Smooth muscle cell (in vitro differentiated cells): ENCODE measurements around the gene MAD1L1. TPM values are rescaled to one million over a fixed set of nuclear protein-coding genes. Genes with fewer than 3 reads are reported as not detected.

Experiments used
- DNase-seq: peaks from one replicate; lab custom pipeline; 2025; ENCODE audit not compliant: unreplicated experiment; lab: John Stamatoyannopoulos, UW
- H2AFZ ChIP-seq: fragments of 200-600 bp; sonication (generic); 2 replicates; pipeline ENCODE4 v1.6.0; 2016; ENCODE audit warnings: antibody characterized with exemption, low read depth, mild to moderate bottlenecking
- H3F3A ChIP-seq: fragments of 200-600 bp; sonication (generic); 2 replicates; pipeline ENCODE4 v1.6.0; 2017; ENCODE audit warnings: antibody characterized with exemption, low read depth
- H3K27ac ChIP-seq: fragments of 200-600 bp; sonication (generic); 2 replicates; pipeline ENCODE4 v1.5.1; 2016; ENCODE audit warnings: low read depth, mild to moderate bottlenecking
- H3K27me3 ChIP-seq: fragments of 200-600 bp; sonication (generic); 2 replicates; pipeline ENCODE4 v1.6.1; 2016; ENCODE audit warnings: low read depth, mild to moderate bottlenecking
- H3K36me3 ChIP-seq: fragments of 200-600 bp; sonication (generic); 2 replicates; pipeline ENCODE4 v1.5.1; 2016; ENCODE audit warnings: low read depth
- H3K4me1 ChIP-seq: fragments of 200-600 bp; sonication (generic); 2 replicates; pipeline ENCODE4 v1.5.1; 2016; ENCODE audit warnings: low read depth
- H3K4me2 ChIP-seq: fragments of 200-600 bp; sonication (generic); 2 replicates; pipeline ENCODE4 v1.6.0; 2016; ENCODE audit warnings: mild to moderate bottlenecking
- H3K4me3 ChIP-seq: fragments of 200-600 bp; sonication (generic); 2 replicates; pipeline ENCODE4 v1.5.1; 2016; ENCODE audit warnings: mild to moderate bottlenecking
- H3K79me2 ChIP-seq: fragments of 200-600 bp; sonication (generic); 2 replicates; pipeline ENCODE4 v1.6.0; 2016; ENCODE audit warnings: low read depth, mild to moderate bottlenecking
- H3K9ac ChIP-seq: fragments of 200-600 bp; sonication (generic); 2 replicates; pipeline ENCODE4 v1.6.0; 2016; ENCODE audit warnings: low read depth
- H3K9me3 ChIP-seq: fragments of 200-600 bp; sonication (generic); replicated peaks from 2 replicates; pipeline ENCODE4 v1.5.1; 2016; ENCODE audit warnings: low read depth
- H4K20me1 ChIP-seq: fragments of 200-600 bp; sonication (generic); 2 replicates; pipeline ENCODE4 v1.6.0; 2016; ENCODE audit warnings: low read depth
- WGBS: methylation state at CpG from one replicate; pipeline ENCODE4 v1.1.7; 2016; ENCODE audit warnings: low lambda C conversion rate; 5-methylcytosine and 5-hydroxymethylcytosine counted together
- polyA plus RNA-seq: library from polyadenylated mRNA; unstranded; fragments of >200 nt; fragmentation: Nextera tagmentation; extraction: Ambion mirVana; gene quantifications from 2 replicates; pipeline ENCODE4 v1.2.1, GENCODE V29; 2016
- total RNA-seq: library from RNA; depleted of rRNA; stranded (reverse); fragments of >200 nt; gene quantifications from 2 replicates; pipeline ENCODE4 v1.2.3, GENCODE V29; 2014
- TF ChIP-seq, protein P1 (sequence below): fragments of 200-600 bp; sonication (generic); IDR thresholded peaks from 2 replicates; pipeline ENCODE4 v1.5.1; 2017; ENCODE audit warnings: borderline replicate concordance, mild to moderate bottlenecking, antibody characterized with exemption; ENCODE audit not compliant: insufficient read depth, poor library complexity, severe bottlenecking

The MAD1L1 gene
- total and polyA plus RNA-seq, 2 experiments from 2014 or later = 33.4 to 60.7 TPM

DNA sequence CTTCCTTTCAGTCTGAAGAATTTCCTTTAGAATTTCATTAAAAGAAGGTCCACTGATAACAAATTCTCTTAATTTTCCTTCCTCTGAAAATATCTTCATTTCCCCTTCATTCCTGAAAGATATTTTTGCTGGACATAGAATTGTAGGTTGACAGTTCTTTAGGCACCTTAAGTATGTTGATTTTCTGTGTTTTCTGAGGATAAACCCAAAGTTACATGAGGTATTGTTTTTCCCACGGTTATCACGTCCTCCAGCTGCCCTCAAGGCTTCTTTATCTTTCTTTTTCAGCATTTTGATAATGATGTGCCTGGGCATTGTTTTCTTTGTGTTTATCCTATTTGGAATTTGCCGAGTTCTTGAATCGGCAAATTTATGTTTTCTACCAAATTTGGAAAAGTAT, 457.4 kb downstream of the MAD1L1 start:
- DNase-seq = no peak
- H3K36me3 ChIP-seq = no peaks in the 10 kb centered on the region
- H3K27me3 ChIP-seq = no peaks in the 10 kb centered on the region
- no peaks in the 10 kb centered on the region for H3F3A ChIP-seq
- no peak overlapping the region for H3K9ac ChIP-seq
- no peak overlapping the region for H3K27ac ChIP-seq
- 85% methylated on average over 4 of the region's 4 CpGs for WGBS
- H3K9me3 ChIP-seq = no peaks in the 10 kb centered on the region
- H3K4me1 ChIP-seq = no peaks in the 10 kb centered on the region
- H4K20me1 ChIP-seq = no peaks in the 10 kb centered on the region
- TF ChIP-seq, protein P1, sequence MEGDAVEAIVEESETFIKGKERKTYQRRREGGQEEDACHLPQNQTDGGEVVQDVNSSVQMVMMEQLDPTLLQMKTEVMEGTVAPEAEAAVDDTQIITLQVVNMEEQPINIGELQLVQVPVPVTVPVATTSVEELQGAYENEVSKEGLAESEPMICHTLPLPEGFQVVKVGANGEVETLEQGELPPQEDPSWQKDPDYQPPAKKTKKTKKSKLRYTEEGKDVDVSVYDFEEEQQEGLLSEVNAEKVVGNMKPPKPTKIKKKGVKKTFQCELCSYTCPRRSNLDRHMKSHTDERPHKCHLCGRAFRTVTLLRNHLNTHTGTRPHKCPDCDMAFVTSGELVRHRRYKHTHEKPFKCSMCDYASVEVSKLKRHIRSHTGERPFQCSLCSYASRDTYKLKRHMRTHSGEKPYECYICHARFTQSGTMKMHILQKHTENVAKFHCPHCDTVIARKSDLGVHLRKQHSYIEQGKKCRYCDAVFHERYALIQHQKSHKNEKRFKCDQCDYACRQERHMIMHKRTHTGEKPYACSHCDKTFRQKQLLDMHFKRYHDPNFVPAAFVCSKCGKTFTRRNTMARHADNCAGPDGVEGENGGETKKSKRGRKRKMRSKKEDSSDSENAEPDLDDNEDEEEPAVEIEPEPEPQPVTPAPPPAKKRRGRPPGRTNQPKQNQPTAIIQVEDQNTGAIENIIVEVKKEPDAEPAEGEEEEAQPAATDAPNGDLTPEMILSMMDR = no peak
- H3K79me2 ChIP-seq = no peaks in the 10 kb centered on the region
- H2AFZ ChIP-seq = no peak overlapping the region
- H3K4me3 ChIP-seq = no peak overlapping the region
- H3K4me2 ChIP-seq = no peak overlapping the region

DNA sequence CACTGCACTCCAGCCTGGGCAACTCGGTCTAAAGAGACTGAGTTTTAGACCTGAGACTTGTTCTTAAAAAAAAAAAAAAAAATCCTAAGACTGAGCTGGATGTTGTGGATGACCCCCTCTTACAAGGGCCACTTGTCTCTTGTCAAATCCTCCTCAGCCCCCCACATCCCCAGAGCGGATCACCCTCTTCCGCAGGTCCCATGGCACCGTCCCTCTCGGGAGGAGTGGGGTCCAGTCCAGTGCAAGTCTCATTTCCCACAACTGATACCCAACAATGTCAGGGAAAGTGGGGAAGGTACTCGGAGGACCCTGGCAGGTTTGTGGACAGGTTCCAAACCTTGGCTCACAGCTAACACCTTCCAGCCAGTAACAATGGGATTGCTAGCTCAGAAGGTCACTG, 462.4 kb downstream of the MAD1L1 start:
- Histone ChIP-seq H3F3A (no peaks in the 10 kb centered on the region), H3K27ac (no peak overlapping the region), H3K27me3 (no peaks in the 10 kb centered on the region), H3K4me3 (no peak overlapping the region), H3K79me2 (no peaks in the 10 kb centered on the region), H3K36me3 (no peaks in the 10 kb centered on the region), H3K4me2 (no peak overlapping the region), H3K9me3 (no peaks in the 10 kb centered on the region), H3K9ac (no peak overlapping the region), H4K20me1 (no peaks in the 10 kb centered on the region), H2AFZ (no peak overlapping the region), H3K4me1 (no peaks in the 10 kb centered on the region)
- TF ChIP-seq, protein P1 = no peak
- no peak for DNase-seq
- 93% methylated on average over 6 of the region's 6 CpGs for WGBS

DNA sequence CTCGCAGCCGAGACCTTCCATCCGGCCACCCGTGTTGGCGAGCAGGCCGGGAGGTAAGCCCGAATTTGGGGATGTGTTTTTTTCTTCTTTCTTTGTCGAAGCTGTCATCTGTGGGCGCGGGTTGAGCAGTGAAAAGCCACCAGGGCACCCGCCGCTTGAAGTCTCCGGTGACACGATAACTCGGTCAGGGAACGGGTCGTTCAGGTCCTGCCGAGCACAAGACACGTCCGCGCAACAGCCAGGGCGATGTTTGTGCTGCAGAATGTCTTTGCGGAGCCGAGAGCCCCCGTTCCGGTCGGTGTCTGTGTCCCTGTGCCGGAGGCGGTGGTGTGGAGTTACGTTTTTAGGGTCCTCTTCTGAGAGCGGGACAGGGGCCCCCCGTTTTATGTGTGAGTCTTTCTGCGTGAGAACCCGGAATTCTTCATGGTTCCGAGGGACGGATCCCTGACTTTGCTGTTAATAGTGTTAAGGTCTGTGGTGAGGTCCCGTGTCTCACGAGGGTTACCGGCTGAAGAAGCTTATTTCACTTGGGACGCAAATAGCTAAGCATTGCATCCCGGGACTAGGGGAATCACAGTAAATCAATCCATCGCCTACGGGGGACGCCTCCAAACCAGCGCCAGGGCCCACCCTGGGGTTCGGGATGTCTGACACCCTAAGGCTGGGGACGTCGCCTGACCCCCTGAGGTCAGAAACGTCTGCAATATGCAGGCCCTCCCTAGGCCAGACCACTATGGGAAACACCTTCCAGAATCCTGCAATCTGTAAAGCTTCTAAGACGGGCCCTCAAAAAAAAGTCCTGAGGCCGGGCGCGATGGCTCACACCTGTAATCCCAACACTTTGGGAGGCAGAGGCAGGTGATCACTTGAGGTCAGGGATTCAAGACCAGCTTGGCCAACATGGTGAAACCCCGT, 463.2 kb downstream of the MAD1L1 start:
- no peaks in the 10 kb centered on the region for H3F3A ChIP-seq
- H3K36me3 ChIP-seq = no peaks in the 10 kb centered on the region
- no peak overlapping the region for H3K9ac ChIP-seq
- TF ChIP-seq, protein P1 = no peak
- 95% methylated on average over 54 of the region's 54 CpGs for WGBS
- no peak for DNase-seq
- H3K4me2 ChIP-seq = no peak overlapping the region
- no peaks in the 10 kb centered on the region for H3K4me1 ChIP-seq
- no peaks in the 10 kb centered on the region for H3K9me3 ChIP-seq
- H4K20me1 ChIP-seq = no peaks in the 10 kb centered on the region
- no peak overlapping the region for H2AFZ ChIP-seq
- no peaks in the 10 kb centered on the region for H3K27me3 ChIP-seq
- H3K27ac ChIP-seq = no peak overlapping the region
- H3K4me3 ChIP-seq = no peak overlapping the region
- no peaks in the 10 kb centered on the region for H3K79me2 ChIP-seq

DNA sequence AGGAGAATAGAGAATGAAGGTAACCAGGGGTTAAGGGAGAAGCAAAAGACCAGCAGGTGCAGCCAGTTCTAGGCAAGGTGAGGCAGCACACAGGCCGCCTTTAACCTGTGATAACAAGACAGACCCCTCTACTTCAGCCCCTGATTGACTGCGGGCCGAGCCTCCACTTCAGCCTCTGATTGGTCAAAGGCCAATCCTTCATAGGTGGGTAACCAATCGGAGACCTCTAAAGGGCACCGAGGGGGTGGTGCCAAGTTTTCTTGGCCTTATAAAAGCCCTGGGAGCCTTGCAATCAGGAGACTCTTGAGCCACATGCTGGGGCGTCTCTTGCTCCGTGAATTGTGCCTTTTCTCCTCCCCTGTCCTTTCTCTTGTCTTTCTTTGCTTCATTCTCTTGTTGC, 463.9 kb downstream of the MAD1L1 start:
- DNase-seq = no peak
- H3K79me2 ChIP-seq = no peaks in the 10 kb centered on the region
- no peaks in the 10 kb centered on the region for H3F3A ChIP-seq
- no peaks in the 10 kb centered on the region for H3K9me3 ChIP-seq
- no peaks in the 10 kb centered on the region for H4K20me1 ChIP-seq
- 89% methylated on average over 7 of the region's 7 CpGs for WGBS
- H3K4me1 ChIP-seq = no peaks in the 10 kb centered on the region
- H3K4me3 ChIP-seq = no peak overlapping the region
- H3K27me3 ChIP-seq = no peaks in the 10 kb centered on the region
- H3K36me3 ChIP-seq = no peaks in the 10 kb centered on the region
- TF ChIP-seq, protein P1 = no peak
- no peak overlapping the region for H3K4me2 ChIP-seq
- H2AFZ ChIP-seq = no peak overlapping the region
- no peak overlapping the region for H3K27ac ChIP-seq
- no peak overlapping the region for H3K9ac ChIP-seq
